CD4-positive, alpha-beta T cell (primary cell): ENCODE measurements around the gene IL1RN. TPM values are rescaled to one million over a fixed set of nuclear protein-coding genes. Genes with fewer than 3 reads are reported as not detected.

Experiments used
- ATAC-seq: fragments of 200-7000 bp; cut with Tn5 transposase; one replicate; pipeline ENCODE4 v1.10.0; 2022; ENCODE audit warnings: mild to moderate bottlenecking; ENCODE audit not compliant: poor library complexity
- CTCF ChIA-PET: fragments of 350-600 bp; sonication (Branson Sonifier 250); formaldehyde crosslinking; loops from one replicate; lab custom pipeline; 2021; ENCODE audit warnings: antibody characterized with exemption, inconsistent platforms; lab: Charles Lee
- POLR2A ChIA-PET: fragments of 350-600 bp; sonication (Branson Sonifier 250); formaldehyde crosslinking; loops from one replicate; lab custom pipeline; 2021; ENCODE audit warnings: antibody characterized with exemption, inconsistent platforms; lab: Charles Lee
- DNase-seq, 14 experiments: peaks; one replicate each; pipeline ENCODE4 v3.0.0-alpha.2; 2013 to 2020; ENCODE audit warnings: mixed read lengths in 2 of 14
- H3K27ac ChIP-seq, 2 donors: one replicate each; pipeline versions ENCODE4 v1.5.1 to v1.7.0; 2013; ENCODE audit warnings: low read length in 2 of 2, low read depth in 1 of 2, mild to moderate bottlenecking in 1 of 2
- H3K27me3 ChIP-seq, 2 experiments: 1 replicate in 1 of 2; 2 replicates in 1 of 2; pipeline versions ENCODE4 v1.6.1 to v1.7.0; 2013; ENCODE audit warnings: low read length in 2 of 2, control low read depth in 1 of 2, mild to moderate bottlenecking in 1 of 2, moderate library complexity in 1 of 2; ENCODE audit not compliant: insufficient read depth in 2 of 2, control insufficient read depth in 1 of 2
- H3K36me3 ChIP-seq: one replicate; pipeline ENCODE4 v1.6.1; 2013; ENCODE audit warnings: low read length, control low read depth; ENCODE audit not compliant: insufficient read depth
- H3K4me1 ChIP-seq: one replicate; pipeline ENCODE4 v1.6.1; 2013; ENCODE audit warnings: low read length, control low read depth; ENCODE audit not compliant: insufficient read depth
- H3K4me3 ChIP-seq: one replicate; pipeline ENCODE4 v1.5.1; 2013; ENCODE audit warnings: mild to moderate bottlenecking, low read length, moderate library complexity
- H3K9me3 ChIP-seq, 2 experiments: 1 replicate in 1 of 2; 2 replicates in 1 of 2; pipeline versions ENCODE4 v1.6.1 to v1.7.0; 2013; ENCODE audit warnings: low read length in 2 of 2, mild to moderate bottlenecking in 2 of 2, control low read depth in 1 of 2, moderate library complexity in 1 of 2; ENCODE audit not compliant: control insufficient read depth in 1 of 2, insufficient read depth in 1 of 2
- H3K27ac Mint-ChIP-seq: one replicate; pipeline ENCODE4 v1.8.0; 2020; ENCODE audit warnings: mixed read lengths
- H3K27me3 Mint-ChIP-seq: one replicate; pipeline ENCODE4 v1.8.0; 2021; ENCODE audit warnings: mixed read lengths
- H3K36me3 Mint-ChIP-seq: one replicate; pipeline ENCODE4 v1.8.0; 2021; ENCODE audit warnings: low read depth, mixed read lengths
- H3K4me1 Mint-ChIP-seq: one replicate; pipeline ENCODE4 v1.8.0; 2021; ENCODE audit warnings: low read depth, mixed read lengths
- H3K4me3 Mint-ChIP-seq: one replicate; pipeline ENCODE4 v1.8.0; 2020; ENCODE audit warnings: mild to moderate bottlenecking, mixed read lengths
- H3K9me3 Mint-ChIP-seq: one replicate; pipeline ENCODE4 v1.8.0; 2020; ENCODE audit warnings: mixed read lengths
- CTCF ChIP-seq: fragments of 200-600 bp; IDR thresholded peaks from one replicate; pipeline ENCODE4 v1.8.0; 2022; ENCODE audit warnings: antibody characterized with exemption, mild to moderate bottlenecking
- intact Hi-C, 2 experiments: fragments of 100-400 bp; cut with DNase I in 1 of 2; cut with micrococcal nuclease in 1 of 2; formaldehyde crosslinking; loops; one replicate each; pipeline versions ENCODE4 v1.15.1 to v1.9.0; 2023 to 2025; cut with DNase I, micrococcal nuclease
- total RNA-seq, 174 experiments: library from RNA in 2 of 174; stranded (reverse) in 2 of 174; gene quantifications; one replicate each; pipeline ENCODE4 v1.2.3 and lab custom pipeline; 2021 to 2026

Gene IL1RN
- total RNA-seq, 2 experiments from 2014 or later = 0.31 to 0.58 TPM

DNA sequence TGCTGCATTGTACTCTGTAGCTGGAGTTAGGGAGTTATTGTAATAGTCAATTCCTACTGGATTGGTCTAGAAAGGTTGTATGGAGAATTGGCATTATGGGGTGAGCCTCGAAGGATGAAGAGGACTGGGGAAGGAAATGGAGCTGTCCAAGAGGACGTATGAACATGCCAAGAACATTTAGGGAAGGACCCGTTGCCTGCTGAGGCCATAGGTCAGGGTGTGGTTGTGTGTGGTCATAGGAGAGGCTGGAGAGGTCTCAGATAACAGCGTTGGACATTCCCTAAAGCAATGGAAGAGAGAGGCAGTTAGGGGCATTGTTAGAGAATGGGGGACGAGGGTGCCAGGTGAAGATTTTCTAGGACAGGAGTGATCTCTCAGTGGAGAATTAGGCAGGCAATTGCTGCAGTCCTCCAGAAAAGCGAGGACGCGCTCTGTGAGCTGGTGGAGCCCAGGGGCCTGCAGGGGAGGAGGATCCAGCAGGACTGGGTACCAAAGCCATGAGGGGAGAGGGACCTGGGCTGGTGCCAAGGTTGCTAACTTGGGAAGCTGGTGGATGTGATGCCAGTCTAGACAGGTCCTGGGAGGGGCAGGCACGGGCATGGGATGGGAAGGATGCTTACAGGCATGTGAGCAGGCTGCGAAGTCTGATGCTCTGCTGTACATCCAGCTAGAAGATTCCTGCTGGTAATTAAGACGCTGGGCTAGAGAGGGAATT lies 37.0 kb downstream of the IL1RN start:
- Mint-ChIP-seq H3K27me3 (no peaks in the 10 kb centered on the region), H3K4me1 (peaks cover 63% of the 10 kb centered on the region), H3K4me3 (no peak overlapping the region), H3K36me3 (no peaks in the 10 kb centered on the region), H3K27ac (peak overlapping the region; percentile 90), H3K9me3 (no peaks in the 10 kb centered on the region)
- Histone ChIP-seq H3K4me1 (peaks cover 45% of the 10 kb centered on the region), H3K27me3 (no peaks in the 10 kb centered on the region), H3K27ac (no peak overlapping the region), H3K36me3 (no peaks in the 10 kb centered on the region), H3K4me3 (no peak overlapping the region), H3K9me3 (no peaks in the 10 kb centered on the region)
- ChIA-PET POLR2A (interaction anchor here (1.8 to 4.9 kb wide), 2 partner anchors 7 to 10 kb away, joined by 6 to 28 read pairs; partner anchors contain the start of gene PSD4), CTCF (interaction anchor here (0.7 to 3.8 kb wide), 4 partner anchors 19 to 39 kb away, joined by 3 to 17 read pairs (median 4); no protein-coding TSS in a partner anchor)
- no peak for DNase-seq
- TF ChIP-seq CTCF = no peak
- ATAC-seq = no peak
- intact Hi-C loops = no loop called here

DNA sequence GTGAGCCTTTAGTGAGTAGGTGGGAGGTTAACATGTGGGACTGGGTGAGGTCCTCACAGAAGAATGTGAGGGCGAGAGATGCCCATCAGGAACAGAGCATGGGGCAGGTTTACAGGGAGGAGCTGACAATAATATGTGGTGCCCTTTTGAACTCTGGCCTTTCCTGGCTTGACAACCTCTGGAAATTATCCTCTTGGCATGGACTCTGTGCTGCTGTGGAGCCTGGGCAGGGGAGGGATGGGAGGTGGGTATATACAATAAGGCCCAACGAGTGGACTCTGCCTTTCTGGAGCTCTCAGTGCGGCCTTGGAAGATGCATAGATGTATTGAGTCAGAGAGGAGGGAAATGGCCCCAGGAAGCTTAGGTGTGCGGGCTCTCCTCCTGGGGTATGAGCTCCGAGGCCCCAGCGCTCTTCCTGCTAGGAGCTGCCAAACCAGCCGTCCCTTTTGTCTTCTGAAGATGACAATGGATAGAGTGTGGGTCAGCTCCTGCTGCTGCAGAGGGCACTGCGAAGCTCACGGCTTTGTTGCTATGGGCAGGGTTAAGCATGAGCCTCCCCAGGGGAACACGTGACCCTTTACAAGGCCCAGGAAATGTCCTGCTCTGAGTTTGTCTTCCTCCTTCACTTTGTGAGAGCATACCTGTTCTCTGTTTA lies 37.7 kb downstream of the IL1RN start:
- POLR2A ChIA-PET = interaction anchor here (1.8 to 4.9 kb wide), 2 partner anchors 8 to 10 kb away, joined by 6 to 28 read pairs; partner anchors contain the start of gene PSD4
- peaks cover 51% of the 10 kb centered on the region for H3K4me1 ChIP-seq
- no peak overlapping the region for H3K4me3 ChIP-seq
- no peaks in the 10 kb centered on the region for H3K27me3 Mint-ChIP-seq
- H3K4me3 Mint-ChIP-seq = no peak overlapping the region
- no peaks in the 10 kb centered on the region for H3K9me3 Mint-ChIP-seq
- intact Hi-C loops = no loop called here
- no peaks in the 10 kb centered on the region for H3K36me3 Mint-ChIP-seq
- CTCF ChIA-PET = interaction anchor here (0.8 to 3.8 kb wide), 2 partner anchors 28 to 34 kb away, joined by 5 to 17 read pairs; no protein-coding TSS in a partner anchor
- DNase-seq (no peak), ATAC-seq (no peak)
- TF ChIP-seq CTCF = no peak
- H3K27me3 ChIP-seq = no peaks in the 10 kb centered on the region
- no peaks in the 10 kb centered on the region for H3K9me3 ChIP-seq
- H3K27ac Mint-ChIP-seq = peak overlapping the region; percentile 90
- H3K4me1 Mint-ChIP-seq = peaks cover 67% of the 10 kb centered on the region
- no peaks in the 10 kb centered on the region for H3K36me3 ChIP-seq
- no peak overlapping the region for H3K27ac ChIP-seq

DNA sequence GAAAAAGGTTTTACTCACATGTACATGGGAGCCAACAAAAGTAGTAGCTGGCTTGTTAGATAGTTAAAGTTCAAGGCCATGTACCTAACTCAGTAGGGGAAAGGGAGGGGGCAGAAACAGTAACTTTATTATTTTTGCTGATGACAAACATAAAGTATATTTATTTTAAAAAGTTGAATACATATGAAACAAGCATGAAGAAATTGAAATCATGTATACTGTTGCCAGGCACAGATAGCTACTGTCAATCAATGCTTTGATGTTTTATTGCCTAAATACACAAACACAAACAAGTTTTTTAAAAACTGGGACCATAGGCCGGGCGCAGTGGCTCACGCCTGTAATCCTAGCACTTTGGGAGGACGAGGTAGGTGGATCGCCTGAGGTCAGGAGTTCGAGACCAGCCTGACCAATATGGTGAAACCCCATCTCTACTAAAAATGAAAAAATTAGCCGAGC lies 38.8 kb downstream of the IL1RN start:
- Mint-ChIP-seq H3K27ac (peak overlapping the region; percentile 90), H3K4me3 (no peak overlapping the region), H3K9me3 (no peaks in the 10 kb centered on the region), H3K36me3 (no peaks in the 10 kb centered on the region), H3K4me1 (peaks cover 67% of the 10 kb centered on the region), H3K27me3 (no peaks in the 10 kb centered on the region)
- H3K4me3 ChIP-seq = no peak overlapping the region
- H3K27ac ChIP-seq = no peak overlapping the region
- ChIA-PET POLR2A (interaction anchor here (1.8 to 4.9 kb wide), 2 partner anchors 8 to 9 kb away, joined by 6 to 28 read pairs; partner anchors contain the start of gene PSD4), CTCF (interaction anchor here (0.9 to 3.8 kb wide), 3 partner anchors 9 to 33 kb away, joined by 4 to 17 read pairs (median 7); no protein-coding TSS in a partner anchor)
- no peak for TF ChIP-seq CTCF
- ATAC-seq (no peak), DNase-seq (no peak)
- no peaks in the 10 kb centered on the region for H3K36me3 ChIP-seq
- intact Hi-C loops = no loop called here
- H3K9me3 ChIP-seq = no peaks in the 10 kb centered on the region
- H3K4me1 ChIP-seq = peaks cover 63% of the 10 kb centered on the region
- no peaks in the 10 kb centered on the region for H3K27me3 ChIP-seq
